Adrenal gland (tissue), 5 donors: Measurements from ENCODE around the gene GALNT9.

ENCODE experiments used
- CTCF ChIP-seq, 6 experiments: fragments of 450-650 bp in 4 of 6; fragments of 200-600 bp in 2 of 6; sonication (generic) in 1 of 6; IDR thresholded peaks; 1 replicate in 5 of 6; 2 replicates in 1 of 6; pipeline versions ENCODE4 v1.5.1 to v1.8.0; 2016 to 2021; ENCODE audit warnings: antibody characterized with exemption in 6 of 6, mild to moderate bottlenecking in 2 of 6, moderate library complexity in 1 of 6
- POLR2A ChIP-seq, 2 donors: fragments of 450-650 bp; IDR thresholded peaks; one replicate each; pipeline ENCODE4 v1.6.1; 2017; ENCODE audit warnings: antibody characterized with exemption in 2 of 2, mild to moderate bottlenecking in 2 of 2, moderate library complexity in 1 of 2
- donor health status: DM: no; HTN: no; CAD: no.

GRCh38 chr12:132157733-132158409 lies 171.5 kb downstream of the GALNT9 start:
- no peak for TF ChIP-seq CTCF (IDR thresholded peaks at IDR 0.05)
- no peak for TF ChIP-seq POLR2A (IDR thresholded peaks at IDR 0.05)
